Measurements from ENCODE around the gene HIVEP3. TPM values are rescaled to one million over a fixed set of nuclear protein-coding genes. Genes with fewer than 3 reads are reported as not detected.

The HIVEP3 gene
- total RNA-seq, 1 experiment from 2014 or later = 3.1 TPM

DNA sequence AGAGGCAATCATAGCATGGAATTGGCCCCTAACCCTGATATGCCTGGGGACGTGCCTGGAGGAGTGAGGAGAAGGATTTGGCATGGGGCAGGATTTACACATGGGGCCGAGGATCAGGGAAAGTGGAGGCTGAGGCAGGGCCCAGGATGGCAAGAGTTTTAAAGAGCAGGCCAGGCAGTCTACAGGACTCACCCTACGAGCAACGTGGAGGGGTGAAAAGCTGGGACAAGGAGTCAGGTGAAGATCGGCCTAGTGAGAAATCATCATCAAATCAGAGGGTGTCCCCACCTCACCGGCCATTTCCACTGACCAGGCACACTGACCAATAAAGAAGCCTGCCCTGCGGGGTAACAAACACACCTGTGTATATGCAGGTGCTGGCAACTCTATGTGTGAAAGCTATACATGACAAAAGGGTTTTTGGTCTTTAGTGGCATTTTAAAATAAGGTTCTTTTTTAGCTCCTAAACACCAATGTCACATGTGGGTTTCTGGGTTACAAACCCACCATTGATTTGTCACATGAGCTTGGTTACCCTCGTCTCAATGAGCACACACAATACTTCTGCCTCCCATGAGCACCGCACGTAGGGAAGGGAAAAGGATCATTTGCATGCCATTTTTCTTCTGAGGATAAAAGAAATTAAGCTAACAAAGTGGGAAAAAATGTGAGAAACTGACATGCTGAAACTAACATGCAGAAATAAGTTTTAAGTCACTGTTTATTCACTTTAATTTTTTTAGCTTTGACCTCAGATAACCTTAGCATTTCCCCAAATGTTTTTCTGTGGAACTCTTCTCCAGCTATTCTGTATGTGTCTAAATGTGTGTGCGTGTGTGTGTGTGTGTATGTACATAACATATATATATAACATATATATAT, 266.1 kb downstream of the HIVEP3 start:
- no peak for DNase-seq (ENCODE audit: low spot score)

DNA sequence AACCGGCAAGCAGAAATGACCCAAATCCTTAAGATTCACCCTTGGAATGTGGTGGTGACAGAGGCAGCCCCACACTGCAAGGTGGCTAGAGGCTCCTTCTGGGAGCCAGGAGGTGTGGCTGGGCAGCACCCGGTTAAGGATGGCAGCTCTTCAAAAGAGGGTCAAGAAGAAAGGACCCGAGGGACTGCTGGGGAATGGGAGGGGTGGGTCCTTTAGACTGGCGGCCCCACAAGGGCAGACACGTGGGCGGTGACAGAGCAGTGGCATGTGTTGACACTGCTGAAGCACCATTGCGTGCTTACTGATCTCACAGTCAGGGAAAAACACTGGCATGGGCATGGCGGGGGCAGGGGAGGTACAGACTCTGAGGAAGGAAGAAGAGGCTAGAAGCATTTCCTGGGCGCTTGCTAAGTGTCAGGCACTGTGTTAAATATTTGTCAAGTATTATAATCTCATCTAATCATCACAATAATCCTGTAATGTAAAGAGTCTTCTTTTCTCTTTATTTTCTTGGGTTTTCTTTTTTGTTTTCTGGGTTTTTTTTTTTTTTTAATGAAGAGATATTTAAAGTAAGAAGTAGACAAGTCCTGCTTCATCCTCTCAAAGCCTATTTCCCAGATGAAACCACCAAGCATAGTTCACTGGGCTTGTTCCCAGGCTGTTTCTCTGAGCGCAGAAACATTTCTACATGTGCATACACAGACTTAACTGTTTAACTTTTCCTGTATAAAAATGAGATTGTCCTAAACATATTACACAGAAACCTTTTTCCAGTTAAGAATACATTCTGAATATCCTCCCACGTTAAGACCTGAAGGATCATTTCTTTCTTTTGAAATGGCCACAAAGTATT, 268.5 kb downstream of the HIVEP3 start:
- DNase-seq (ENCODE audit: low spot score) = peak; percentile 71

GRCh38 chr1:41649396-41650027, 269.2 kb downstream of the HIVEP3 start:
- DNase-seq (ENCODE audit: low spot score) = no peak

DNA sequence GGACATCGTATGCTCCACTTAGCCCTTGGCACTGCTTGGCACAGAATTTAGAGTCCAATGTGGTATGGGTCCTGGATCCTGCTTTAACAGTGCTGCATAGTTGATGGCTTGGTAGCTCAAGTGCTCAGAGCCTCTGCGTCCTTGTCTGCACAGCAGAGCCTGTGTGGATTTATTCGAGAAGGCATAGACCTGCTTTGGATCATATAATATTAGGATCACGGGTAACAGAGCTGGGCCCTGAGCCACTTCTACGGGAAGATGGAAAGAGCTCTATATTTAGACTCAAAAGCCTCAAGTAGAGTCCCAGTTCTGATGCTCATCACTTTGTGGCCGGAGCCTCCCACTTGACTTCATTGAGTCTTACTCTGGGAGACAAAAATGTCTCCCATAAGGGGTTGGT, 269.9 kb downstream of the HIVEP3 start:
- DNase-seq (ENCODE audit: low spot score) = no peak

GRCh38 chr1:41648230-41648629, 270.5 kb downstream of the HIVEP3 start:
- no peak for DNase-seq (ENCODE audit: low spot score)

DNA sequence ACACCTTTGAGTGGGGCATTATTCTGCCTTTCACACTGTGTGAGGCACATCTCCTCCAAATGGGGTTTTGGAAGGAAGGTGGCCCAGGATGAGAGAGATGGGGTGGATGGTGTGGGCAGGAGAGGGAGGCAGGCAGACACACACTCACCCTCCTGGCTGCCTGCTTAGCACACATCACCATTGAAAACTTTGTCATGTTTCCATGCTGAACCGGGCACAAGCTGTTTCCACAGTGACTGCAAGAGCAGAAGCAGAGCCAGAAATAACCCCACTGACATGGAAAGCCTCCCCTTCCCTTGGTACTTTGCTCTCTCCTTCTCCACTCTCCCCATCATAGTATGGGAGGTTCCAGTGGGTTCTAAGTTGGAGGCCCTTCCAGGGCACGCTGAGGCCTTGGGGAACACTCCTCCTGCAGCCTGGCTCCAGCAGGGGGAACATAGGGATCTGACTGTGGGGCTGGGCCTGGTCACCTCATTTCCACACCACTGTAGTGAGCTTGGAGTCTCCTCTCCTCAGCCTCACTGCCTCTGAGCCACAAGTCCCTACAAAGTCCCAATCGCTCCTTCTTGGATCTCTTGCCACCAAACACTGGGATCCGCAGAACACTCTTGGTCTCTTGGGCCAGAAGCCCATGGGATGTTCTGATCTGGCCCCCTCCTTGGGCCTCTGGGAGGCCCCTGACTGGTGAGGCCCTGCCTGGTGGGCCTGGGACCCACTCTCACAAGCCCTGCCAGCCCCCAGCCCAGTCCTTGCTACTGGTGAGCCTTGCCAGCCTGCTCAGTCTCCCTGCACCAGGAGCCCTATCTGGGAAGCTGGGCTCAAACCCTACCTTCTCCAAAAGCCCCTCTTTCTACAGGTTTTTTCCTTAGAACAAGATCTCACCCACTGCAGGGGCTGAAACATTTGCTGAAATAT, 271.2 kb downstream of the HIVEP3 start:
- DNase-seq (ENCODE audit: low spot score) = no peak

- DNase-seq (ENCODE audit: low spot score) = no peak
Observed at GRCh38 chr1:41646186-41646585, 272.5 kb downstream of the HIVEP3 start.

DNA sequence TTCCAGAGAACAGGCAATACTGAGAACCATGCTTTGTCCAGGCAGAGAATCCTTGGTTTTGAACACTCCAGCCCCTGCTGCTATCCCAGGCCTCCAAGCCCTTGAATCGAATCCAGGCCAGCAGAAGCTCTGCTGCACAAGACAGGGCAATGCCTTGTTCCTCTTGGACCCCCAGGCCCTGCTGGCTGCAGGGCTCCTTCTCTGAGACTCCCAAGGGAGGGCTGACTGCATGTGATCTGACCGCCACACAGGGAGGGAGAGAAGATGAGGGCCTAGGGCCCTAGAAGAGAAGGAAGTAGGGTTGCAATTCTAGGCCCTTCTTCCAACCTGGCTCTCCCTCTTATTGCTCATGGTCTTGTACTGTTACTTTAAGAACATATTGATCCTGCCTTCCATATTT, 273.7 kb downstream of the HIVEP3 start:
- DNase-seq (ENCODE audit: low spot score) = no peak

DNA sequence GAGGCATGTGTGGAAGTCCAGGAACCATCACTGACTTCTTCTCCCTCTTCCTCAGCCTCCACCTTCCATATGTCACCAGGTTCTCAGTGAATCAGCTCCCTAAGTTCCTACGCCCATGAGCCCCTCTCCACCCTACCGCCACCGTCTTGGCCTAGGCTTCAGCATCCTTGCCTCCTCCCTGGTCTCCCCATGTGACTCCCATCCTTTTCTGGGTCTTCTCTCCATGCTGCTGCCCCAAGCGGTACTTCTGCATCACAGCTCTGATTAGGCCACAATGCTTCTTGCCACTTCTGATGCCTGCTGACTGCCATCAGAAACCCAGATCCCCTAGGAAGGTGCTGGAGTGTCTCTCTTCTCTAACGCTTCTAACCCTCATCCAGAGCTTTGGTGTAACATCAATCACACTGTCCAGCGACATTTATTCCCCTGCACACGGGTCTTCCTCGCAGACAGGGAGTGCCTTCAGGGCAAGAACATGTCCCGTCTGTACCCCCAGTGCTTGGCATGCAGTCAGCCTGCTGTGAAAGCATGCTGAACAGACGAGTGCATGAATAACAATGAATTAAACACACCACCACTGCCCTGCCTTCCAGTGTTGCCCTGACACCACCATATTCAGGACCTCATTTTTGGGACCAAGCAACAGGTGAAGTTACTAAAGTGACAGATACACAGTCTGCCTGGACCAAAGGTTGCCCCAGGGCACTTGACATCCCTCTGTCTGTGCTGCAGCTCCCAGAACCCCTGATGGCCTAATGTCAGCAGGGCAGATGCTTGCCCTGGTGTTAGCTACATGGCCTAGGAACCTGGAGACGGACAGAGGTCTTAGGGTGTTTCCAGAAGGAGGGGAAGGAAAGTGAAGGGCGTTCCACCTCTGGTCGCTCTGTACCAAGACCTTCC, 275.6 kb downstream of the HIVEP3 start:
- no peak for DNase-seq (ENCODE audit: low spot score)

DNA sequence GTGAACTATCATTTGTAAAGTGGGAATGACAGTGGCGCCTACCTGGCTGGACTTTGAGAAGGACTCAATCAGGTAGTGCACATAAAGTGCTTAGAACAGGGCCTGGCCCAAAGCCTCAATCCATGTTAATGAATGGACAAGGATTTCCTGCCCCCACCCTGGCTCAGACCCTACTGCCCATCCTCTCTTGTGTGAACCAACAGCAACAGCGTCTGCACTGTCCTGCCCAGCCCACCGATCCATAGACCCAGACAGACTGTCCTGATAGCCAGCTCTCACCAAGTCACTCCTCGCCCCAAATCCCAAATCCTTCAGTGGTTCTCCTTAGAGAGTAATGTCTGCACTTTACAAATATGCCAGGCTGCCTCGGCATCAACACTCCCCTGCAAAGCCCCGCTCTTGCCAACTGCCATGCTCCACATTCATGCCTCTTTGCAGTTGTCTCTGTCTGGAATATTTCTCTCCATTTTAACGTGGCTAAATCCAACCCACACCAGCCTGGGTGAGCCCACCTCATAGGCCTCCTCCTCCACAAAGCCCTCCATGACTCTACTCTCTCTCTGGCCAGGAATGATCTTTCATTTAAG, 276.7 kb downstream of the HIVEP3 start:
- DNase-seq (ENCODE audit: low spot score) = no peak

GRCh38 chr1:41641475-41641814, 277.3 kb downstream of the HIVEP3 start:
- no peak for DNase-seq (ENCODE audit: low spot score)

DNA sequence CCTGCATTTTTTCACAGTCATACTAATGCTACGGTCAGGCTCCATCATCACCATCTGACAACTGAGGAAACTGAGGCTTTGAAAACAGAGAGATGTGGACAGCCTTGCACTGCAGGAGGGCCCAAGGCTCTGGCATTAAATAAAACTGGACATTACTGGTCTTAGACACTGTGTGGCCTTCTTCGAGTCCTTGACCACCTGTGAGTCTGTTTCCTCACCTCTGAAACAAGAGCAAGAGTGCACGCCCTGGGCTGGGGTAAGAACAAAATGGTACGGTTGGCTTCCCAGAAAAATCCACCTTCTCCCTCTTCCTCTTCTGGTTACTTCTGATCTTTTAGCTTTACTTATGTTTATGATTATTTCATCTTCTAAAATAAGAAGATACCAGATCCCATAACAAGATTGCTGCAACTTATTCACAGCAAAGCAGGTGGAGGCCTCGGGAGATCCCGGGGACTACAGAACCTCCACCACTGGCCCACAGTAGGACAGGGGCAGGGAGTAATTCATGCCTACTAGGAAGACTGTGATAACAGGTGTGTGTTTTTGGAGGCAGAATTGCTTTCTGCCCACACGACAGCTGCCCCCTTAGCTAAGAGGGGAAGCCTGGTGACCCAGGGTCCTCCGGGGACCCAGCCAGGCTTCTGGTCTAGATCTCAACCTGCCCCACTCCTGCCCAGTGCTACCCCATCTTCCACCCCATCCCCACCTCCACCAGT, 277.8 kb downstream of the HIVEP3 start:
- DNase-seq (ENCODE audit: low spot score) = no peak

GRCh38 chr1:41640141-41640751, 278.5 kb downstream of the HIVEP3 start:
- DNase-seq (ENCODE audit: low spot score) = no peak

DNA sequence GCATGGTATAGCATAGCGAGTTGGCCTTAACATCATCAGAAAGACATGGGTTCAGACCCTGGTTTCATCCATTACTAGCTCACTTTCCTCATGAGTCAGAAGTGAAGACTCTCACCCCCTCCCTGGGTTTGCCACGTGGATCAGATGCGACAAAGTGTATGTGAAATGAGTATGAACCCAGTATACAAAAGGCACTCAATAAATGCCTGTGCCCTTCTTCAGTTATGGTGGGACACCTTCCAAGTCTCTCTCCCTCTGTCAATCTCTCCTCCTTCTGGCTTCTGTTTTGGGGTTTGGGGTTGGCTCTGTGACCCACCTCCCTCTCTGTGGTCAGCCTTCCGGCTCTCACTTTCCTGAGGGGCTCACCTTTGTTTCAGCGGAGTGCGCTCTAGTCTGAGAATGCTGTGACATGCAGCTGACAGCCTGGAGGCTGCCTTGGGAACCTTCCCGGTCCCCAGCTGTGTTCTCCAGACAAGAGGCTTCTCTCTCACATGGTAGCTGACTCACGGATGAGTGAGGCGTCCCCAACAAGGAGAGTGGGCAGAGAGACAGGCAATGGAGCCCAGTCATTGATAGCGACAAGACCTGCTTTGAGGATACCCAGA, 279.3 kb downstream of the HIVEP3 start:
- no peak for DNase-seq (ENCODE audit: low spot score)

- no peak for DNase-seq (ENCODE audit: low spot score)
Observed at GRCh38 chr1:41638086-41639024, 280.4 kb downstream of the HIVEP3 start.

- no peak for DNase-seq (ENCODE audit: low spot score)
Observed at GRCh38 chr1:41637367-41637766, 281.4 kb downstream of the HIVEP3 start.

DNA sequence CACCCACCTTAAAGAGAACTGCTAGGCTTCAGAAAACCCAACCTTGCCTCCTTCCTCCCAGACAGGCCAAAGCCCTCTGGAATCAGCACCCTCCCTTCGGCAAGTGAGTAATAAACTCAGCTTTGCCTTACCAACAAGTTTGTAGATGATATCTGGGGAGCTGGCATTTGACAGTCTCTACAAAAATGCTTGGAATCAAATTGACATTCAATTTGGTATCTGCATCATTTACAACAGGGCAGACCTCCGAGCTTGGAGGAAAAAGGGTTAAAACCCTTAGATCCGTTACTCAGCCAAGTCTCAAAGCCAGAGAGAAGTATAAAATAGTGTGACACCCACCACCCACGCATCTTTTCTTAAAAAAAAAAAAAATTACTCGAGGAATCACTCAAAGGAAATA, 285.0 kb downstream of the HIVEP3 start:
- no peak for DNase-seq (ENCODE audit: low spot score)
